ENCODE measurements around the gene GRB2.
"Not testable (repeated sequence)": the region's sequence is repeated elsewhere in the genome, so short reads cannot be mapped to it uniquely, and the experiment has no call there.

GRB2 gene

DNA sequence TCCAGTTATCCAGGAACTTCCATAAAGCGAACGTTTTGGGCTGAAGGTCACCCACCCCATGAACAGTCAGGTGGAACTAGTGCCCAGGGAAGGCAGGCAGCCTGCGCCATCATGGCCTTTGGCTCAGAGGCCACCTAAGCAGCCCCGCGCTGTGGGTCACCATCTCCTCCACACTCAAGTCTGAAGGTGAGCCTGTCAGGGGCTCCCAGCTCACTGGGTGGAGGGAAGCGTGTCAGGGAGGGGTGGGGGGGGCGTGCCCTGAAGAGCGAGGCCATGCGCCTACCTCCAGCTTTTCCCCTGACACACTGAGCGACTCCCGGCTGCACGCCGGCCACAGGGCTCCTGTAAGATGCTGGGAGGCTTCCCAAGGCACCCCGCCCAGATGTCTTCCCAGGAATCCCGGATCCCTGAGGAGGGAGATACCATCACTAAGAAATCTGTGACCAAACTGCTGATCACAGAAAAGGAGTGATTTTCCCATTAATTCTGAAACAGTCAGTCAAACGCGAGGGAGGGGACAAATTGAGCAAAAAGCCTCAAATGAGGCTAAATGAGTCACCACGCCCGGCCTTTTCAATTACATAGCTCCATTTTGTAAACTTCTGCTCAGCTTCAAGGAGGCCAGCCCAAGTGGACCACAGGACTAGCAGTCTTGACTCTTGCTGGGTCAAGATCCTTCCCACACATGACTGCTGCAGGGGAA, 89.8 kb downstream of the GRB2 start:
- no peak for DNase-seq

DNA sequence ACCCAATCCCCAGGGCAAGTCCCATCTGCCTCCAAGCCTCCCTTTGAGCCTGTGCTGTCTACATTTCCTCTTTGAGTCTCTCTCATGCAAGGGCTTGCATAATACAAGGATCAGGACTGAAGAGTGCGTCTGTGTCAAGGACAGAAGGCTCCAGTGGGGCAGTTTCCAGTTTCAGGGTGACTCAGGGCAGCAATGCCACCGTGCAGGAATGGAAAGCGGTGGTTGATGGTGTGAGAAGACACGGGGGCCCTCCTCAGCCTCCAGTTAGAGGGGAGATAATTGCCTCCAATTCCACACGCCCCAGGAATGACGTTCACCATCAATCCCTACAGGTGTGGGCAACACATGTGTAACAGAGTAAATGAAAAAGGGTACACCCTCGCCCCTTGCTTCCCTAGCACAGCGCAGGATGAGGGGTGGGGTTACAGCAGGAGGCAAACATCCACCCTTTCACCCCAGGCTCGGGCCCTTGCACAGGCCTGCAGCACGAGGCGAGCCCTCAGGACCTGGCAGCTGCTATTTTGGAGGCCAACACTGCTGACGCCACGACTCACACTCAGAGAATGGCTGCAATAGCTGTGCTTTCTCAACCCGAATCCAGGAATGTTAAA, 91.4 kb downstream of the GRB2 start:
- DNase-seq: no peak

DNA sequence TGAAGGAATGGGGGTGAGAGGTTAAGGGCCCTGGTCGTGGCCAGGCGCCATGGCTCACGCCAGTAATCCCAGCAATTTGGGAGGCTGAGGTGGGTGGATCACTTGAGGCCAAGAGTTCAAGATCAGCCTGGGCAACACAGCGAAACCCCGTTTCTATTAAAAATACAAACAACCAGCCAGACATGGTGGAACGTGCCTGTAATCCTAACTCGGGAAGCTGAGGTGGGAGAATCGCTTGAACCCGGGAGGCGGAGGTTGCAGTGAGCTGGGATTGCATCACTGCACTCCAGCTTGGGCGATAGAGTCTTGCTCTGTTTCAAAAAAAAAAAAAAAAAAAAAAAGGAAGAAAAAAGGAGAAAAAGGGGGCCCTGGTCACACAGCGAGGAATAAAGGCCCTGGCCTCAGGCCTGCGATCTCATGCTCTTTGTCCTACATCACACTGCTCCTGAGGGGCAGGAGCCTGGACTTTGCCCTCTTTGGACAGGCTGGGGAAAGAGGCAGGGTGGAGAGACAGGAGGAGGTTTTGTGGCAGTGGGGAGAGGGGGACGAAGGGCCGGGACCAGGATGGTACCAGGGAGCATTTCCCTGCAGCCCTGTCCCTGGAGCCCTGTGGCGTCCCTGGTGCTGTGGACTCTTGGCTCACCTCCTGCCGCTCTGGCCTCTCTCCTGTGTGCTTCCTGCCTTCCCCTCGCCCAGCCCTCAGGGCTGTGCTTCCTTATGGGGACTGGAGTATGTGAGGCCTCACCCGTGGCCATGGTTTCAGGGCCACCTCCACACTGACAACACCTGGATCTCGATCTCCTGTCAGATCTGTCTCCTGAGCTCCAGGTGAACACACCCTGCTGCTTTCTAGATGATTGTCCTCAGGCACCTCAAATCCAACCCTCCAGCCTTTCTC, 96.5 kb downstream of the GRB2 start:
- no peak for DNase-seq

DNA sequence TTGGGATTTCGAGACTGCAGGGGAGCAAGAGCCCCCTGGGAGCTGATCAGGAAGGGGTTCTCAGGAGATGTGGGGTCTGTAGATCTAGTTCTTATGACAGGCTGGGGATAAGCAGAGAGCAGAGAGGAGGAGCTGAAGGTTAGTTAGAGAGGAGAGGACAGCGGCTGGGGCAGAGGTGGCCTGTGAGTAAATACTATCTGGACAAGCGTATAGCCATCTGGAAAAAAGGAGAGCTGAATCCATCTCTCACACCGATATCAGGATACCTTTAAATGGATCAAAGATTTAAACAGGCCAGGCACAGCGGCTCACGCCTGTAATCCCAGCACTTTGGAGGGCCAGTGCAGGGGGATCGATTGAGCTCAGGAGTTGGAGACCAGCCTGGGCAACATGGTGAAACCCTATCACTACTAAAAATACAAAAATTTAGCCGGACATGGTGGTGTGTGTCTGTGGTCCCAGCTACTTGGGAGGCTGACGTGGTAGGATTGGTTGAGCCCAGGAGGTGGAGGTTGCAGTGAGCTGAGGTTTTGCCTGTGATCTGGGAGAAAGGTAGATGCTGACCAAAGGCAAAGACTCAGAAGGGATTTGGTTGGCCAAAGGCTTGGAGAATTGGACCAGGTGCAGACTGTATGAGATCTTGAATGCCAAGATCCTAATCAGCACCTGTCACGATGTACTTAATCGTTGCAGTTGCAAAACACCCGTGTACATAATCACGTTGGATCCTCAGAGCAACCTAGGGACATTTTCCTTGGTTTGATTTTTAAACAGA, 97.3 kb downstream of the GRB2 start:
- DNase-seq: no peak

DNA sequence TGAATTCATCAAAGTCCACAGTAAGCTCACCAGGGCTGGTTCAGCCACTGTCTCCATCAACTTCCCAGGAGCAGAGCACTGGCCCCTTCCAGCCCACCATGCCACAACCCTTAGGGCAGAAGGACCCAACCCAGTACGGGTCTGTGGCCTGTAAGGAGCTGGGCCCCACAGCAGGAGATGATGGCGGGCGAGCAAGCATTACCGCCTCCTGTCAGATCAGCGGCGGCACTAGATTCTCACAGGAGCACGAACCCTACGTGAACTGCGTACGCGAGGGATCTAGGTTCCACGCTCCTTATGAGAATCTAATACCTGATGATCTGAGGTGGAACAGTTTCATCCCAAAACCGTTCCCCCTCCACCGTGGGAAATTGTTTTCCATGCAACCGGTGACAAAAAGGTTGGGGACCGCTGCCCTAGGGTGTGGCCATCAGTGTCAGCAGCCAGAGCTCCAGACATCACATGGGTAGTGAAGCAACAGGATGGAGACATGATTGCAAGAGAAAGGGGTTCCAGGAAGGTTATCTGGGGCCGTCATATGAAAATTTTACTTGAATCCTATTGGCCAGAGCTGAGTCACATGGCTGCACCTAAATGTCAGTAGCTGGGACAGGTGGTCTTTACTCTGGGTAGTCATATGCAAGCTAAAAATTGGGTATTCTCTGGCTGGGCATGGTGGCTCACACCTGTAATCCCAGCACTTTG, 103.8 kb downstream of the GRB2 start:
- no peak for DNase-seq

DNA sequence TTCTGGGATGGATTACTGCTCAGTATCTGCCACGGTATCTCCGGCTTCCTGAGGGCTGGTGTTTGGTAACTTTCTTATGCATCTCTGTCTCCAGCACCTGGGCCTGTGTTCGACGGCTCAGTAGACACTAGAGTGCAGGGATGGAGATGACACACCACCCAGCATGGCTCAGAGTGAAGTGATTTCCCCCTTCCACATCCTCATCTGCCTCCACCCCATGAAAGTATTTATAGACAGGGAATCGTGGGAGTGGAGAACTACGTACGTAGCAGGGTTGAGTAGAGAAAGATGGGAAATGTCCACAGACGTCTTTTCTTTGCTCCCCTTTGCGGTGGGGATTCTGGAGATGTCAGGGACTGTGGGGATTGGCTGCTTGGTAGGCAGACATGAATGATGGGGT, 104.4 kb downstream of the GRB2 start:
- no peak for DNase-seq

DNA sequence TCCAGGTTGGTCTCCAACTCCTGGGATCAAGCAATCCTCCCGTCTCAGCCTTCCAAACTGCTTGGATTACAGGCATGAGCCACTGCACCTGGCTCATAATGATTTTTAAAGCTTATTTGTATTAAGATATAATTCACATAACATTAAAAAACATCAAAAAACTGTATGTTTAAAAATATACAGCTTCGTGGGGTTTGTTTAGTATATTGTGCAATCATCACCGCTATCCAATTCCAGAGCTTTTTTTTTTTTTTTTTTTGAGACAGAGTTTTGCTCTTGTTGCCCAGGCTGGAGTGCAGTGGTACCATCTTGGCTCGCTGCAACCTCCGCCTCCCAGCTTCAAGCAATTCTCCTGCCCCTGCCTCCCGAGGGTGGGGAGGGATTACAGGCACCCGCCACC, 105.2 kb downstream of the GRB2 start:
- DNase-seq: no peak

DNA sequence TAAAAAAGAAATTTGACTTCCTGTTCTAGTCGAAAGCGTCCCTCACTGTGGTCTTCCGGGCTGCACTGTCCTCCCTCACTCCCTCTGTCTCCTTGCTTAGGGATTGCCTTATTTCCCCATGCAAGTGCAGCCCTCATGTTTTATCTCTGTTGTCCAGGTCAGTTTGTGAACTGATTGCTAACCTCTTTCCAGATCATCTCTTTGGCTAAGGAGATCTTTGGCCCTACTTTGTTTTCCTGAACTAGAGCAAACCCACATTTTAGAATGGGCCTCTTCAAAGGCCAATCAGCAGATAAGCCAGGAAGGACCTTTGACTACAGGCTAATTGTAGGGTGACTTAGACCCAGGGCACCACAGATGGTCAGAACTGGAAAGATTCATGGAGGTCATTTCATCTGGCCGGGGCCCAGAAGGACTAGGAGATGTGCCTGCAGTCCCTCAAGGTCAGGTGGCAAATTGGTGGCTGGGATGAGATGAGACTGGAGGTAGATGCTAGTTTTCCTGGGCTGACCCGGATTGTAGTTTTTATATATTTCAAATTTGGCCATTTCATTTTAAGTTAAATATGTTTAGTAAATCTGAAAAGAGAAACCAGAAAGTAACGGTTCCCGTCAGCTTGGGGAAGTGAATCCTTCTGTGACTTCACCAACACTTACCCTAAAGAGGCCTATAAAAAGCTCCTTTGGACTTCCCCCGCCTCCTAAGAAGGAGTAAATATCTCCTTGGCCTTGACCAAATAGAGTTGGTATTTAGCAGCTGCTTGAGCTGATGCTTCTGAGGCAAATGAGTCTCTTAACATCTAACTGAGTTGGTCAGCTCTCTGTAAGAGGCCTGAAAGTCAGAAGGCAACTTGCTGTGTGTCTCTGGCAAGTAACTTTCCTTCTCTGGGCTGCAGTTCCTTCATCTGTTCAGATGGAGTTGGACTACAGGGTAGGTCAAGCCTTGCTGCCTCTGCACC, 110.0 kb downstream of the GRB2 start:
- no peak for DNase-seq

DNA sequence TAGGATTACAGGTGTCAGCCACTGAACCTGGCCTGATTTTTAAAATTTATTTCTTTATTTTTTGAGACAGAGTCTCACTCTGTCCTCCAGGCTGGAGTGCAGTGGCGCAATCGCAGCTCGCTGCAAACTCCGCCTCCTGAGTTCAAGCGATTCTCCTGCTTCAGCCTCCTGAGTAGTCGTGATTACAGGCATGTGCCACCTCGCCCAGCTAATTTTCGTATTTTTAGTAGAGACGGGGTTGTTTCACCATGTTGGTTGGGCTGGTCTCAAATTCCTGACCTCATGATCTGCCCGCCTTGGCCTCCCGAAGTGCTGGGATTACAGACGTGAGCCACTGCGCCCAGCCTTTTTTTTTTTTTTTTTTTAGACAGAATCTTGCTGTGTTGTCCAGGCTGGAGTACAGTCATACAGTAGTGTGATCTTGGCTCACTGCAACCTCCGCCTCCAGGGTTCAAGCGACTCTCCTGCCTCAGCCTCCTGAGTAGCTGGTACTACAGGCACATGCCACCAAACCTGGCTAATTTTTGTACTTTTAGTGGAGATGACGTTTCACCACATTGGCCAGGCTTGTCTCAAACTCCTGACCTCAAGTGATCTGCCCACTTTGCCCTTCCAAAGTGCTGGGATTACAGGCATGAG, 112.5 kb downstream of the GRB2 start:
- not testable (repeated sequence) for DNase-seq

DNA sequence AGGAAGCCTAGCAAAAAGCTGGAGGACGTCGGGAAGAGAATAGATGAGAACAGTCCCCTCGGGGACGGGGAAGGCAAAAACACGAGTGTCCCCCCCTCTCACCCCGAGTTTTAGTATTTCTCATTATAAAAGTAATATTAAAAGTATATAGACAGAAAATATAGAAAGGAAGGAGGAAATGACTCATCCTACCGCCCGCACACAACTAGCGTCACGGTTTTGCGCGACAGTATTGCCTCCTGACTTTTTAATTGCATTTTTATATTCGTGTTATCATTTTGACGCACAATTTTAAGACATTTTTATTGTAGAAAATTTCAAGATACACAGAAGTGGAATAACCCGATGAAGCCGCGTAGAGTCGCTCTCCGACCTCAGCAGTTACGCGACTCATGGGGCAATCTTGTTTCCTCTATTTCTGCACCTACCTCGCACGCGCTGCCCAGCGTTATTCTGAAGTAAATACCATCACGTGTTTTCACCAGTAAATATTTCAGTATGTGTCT, 115.6 kb downstream of the GRB2 start:
- DNase-seq: no peak

DNA sequence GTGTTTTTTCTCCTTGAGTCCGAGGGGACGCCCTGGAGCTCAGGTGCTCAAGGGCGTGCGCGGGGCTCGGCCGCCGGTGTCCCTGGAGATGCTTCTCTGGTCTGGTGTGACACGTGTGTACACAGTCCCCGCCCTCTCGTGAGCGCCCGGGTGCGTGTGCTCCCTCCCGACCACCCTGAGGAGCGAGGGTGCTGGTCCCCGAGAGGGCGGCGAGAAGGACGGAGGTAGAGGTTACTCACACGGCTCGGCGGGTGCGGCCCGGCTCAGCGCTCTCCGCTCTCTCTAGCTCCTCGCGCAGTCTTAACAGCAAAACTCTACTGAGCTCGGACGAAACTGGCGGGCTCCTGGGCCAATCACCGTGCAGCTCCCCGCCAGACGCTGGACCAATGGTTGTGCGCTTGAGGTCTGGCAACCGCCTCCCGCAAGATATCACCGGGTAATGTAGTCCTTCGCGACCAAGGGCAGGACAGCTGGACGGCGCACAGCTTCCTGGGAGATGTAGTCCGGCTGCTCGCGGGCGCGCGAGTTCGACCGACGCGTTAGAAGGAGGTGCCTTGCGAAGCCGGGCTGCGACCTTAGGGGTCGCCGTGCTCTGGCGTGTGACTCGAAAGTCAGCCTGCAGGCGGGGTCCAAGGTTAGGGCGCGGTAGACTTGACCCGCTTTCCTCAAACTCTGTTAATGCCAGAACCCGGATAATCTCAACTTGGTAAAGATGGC, 116.2 kb downstream of the GRB2 start, which contains the start of gene SLC25A19:
TSS of gene SLC25A19 (minus strand) at position 319 of the 717 bp plus-strand sequence. CDS start 2,669 bp downstream, outside the sequence.
- peak; percentile 97 for DNase-seq

DNA sequence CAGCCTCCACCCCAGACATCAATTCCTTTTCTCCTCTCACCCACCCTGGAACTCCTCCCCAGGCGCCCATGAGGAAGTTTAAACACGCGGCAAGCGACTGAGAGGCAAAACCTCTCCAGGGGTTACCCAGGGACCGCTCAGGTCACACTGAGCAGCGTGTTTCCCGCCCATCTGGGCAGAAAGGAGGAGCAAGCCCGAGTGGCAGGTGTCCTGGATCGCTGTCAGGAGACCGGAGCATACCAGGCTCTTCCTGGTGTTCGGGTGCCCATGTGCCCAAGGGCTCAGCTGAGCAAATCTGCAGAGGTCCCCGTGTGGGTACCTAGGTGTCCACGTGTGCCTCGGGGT, 116.7 kb downstream of the GRB2 start:
- peak; percentile 37 for DNase-seq

DNA sequence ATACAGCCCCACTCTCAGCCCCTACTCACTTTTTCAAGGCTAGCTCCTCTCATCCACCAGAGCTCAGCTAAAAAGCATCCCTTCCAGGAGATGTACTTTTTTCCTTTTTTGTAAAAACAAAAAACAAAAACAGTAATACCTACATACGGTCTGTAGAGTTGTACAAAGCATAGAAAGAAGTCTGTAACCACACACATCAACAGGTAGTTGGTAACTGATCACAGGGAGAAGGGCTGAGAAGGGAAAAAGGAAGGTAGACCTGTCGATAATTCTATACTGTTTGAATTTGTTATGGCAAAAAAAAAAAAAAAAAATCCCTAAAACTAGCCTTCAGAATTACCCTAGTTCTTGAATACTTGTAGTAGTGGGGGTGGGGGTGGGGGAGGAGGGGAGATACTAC, 117.1 kb downstream of the GRB2 start:
- DNase-seq: no peak

DNA sequence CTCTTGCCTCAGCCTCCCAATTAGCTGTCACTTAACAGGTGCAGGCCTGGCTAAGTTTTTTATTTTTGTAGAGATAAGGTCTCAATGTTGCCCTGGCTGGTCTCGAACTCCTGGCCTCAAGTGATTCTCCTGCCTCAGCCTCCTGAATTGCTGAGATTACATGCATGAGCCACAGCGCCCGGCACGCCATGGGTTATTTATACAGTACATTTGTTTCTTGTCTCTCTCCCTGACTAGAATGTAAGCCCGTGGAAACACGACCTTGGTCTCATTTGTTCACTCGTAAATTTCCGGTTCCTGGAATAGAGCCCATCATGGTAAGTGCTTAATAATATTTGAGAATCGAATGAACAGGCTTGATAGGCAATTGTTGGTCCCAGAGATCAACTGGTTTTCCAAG, 118.3 kb downstream of the GRB2 start:
- DNase-seq: no peak

DNA sequence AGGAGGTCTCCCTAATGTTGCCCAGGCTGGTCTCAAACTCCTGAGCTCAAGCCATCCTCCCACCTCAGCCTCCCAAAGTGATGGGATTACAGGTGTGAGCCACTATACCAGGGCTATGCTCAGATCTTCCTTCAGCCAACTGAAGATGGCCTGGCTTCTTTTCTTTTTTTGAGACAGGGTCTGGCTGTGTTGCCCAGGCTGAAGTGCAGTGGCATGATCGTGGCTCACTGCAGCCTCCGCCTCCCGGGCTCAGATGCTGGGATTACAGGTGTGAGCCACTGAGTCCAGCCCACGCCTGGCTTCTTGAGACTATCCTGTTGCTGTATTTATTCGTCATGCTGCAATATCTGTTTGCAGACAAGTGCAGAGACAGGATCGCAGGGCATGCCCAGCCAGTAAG, 120.4 kb downstream of the GRB2 start:
- no peak for DNase-seq

DNA sequence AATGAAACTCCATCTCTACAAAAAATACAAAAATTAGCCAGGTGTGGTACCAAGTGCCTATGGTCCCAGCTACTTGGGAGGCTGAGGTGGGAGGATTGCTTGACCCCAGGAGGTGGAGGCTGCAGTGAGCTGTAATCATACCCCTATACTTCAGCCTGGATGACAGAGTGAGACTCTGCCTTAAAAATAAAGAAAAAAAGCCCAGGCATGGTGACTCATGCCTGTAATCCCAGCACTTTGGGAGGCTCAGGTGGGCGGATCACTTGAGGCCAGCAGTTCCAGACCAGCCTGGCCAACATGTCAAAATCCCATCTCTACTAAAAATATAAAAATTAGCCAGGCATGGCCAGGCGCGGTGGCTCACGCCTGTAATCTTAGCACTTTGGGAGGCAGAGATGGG, 125.3 kb downstream of the GRB2 start:
- DNase-seq: not testable (repeated sequence)

DNA sequence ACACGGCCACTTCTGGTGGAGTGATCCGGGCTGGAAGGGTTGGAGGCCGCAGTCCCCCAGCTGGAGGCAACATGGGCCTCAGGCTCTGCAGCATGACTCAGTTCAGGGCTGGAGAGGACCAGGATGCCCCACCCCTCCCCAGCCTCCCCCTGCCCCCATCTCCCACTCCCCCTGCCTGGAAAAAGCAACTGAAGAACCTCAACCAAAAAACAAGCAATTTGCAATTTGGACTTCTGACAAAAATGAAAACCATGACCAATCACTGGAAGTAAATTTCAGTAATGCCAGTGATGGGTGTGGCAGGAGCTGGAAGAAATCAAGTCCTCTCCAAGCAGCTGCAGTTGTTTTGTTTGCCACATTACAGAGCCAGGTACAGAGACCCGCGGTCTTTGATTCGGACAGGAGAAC, 127.8 kb downstream of the GRB2 start:
- DNase-seq: no peak

DNA sequence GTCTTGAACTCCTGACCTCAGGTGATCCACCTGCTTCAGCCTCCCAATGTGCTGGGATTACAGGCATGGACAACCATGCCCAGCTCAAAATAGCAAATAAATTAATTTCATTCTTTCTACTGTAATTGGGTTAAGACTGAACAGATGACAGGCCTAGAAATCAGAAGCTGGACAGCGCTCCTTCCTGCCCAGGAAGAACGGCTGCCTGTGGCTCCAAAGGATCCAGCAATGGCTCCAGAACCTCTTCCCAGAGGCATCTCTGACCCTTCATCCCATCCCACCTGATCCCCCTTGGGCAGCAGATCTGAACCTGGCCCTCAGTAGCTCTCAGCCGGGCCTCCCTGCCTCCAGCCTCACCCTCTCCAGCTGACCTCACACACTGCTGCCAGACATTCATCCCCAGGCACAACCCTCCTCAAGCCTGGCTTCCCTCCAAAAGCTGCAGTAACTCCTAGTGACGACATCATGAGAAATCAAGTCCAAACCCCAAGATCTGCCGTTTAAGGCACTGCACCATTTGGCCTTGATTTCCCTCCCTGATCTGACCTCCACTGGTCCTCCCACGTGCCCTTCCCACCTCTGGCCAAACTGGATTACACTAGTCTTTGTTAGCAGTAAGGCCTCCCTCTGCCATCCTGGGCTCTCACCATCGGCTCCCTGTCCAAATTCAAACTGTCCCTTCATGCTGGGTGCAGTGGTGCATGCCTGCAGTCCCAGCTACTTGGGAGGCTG, 131.3 kb downstream of the GRB2 start:
- no peak for DNase-seq

DNA sequence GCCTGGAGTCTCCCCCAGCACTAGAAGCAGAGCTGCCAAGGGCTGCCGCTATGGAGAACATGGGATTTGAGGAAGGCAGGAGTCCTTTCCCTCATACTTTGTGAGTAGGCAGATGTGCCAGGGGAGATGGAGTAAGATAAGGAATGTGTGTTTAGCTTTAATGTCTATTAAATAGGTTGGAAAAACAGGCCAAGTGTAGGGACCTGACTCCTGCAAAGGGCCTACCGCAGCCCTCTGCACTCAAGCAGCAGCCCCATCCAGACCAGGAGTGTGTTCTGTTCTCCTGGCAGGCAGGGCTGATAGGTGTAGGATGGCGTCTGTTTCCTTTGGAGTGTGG, 132.7 kb downstream of the GRB2 start:
- DNase-seq: no peak

Data from NCI-H2227 treated with DMSO at 0.1 percent for 48 hours (cell line).